C1 segment of cervical spinal cord (tissue), 14 donors: Measurements from ENCODE around the gene AMBP.

Experiments
- DNase-seq, 14 donors: peaks; one replicate each; lab custom pipeline; 2025; lab: John Stamatoyannopoulos, UW

The AMBP gene

DNA sequence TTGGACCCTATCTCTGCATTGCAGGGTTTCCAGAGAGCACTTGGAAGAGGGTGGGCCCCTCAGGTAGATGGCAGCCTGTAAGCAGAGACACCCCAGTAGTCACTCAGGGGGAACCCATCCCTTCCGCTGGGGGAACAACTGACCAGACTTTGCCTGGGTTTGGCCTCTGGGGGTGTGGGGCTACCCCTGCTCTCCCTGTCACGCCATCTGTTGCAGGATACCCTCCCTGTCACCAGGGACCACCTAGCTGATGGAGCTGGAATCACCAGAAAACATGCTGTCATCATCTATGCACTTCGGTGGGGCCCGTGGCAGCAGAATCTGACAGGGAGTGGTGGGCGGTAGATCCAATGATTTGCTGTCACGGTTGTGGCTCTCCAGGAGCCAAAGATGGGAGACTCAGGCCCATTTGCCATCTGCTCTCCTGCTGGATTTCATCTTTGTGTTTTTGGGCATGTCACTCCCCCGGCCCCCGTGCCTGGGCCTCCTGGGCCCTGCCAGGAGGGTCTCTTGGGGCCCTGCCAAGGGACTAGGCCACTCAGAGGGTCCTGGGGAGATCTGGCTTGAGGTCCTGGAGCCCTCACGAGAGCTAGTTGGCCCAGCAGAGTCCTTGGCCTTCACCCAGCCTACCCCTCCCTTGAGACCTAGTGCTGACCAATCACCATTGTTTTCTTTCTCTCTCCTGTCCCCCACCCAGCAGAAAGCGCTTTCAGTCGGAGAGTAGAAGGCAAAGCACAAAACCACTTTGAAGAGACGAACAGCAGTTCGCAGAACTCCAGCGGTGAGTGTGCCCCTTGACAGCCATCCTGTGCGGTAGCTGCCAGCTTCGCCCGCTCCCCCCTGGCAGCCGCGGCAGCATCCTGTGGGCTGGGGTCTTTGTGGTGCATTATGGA lies 45.9 kb downstream of the AMBP start:
- no peak for DNase-seq

DNA sequence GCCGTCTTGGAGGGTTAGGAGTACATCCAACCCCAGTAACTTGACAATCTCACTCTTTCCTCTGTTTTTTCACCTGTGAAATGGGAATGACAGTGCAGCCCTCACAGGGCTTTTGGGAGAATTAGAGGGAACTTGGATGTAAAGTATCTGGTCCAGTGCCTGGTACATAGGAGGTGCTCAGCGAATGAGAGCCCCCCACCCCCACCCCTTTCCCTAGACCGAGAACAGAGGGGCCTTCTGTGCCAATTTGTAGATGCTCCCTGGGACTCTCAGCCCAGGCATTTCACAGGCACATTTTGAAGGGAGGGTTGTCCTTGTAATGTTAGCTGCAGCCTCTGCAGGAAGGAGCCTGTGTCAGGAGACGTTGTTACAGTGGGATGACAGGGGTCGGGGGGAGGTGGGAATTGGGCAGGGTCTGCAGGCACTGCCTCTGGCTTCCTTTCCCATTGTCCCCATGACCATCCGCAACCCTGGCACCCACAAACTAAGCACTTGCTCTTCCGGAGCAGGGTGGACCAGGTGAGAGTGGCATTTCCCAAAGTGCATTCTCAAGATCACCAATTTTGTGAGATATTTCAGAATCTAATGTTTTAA lies 47.0 kb downstream of the AMBP start:
- no peak for DNase-seq

DNA sequence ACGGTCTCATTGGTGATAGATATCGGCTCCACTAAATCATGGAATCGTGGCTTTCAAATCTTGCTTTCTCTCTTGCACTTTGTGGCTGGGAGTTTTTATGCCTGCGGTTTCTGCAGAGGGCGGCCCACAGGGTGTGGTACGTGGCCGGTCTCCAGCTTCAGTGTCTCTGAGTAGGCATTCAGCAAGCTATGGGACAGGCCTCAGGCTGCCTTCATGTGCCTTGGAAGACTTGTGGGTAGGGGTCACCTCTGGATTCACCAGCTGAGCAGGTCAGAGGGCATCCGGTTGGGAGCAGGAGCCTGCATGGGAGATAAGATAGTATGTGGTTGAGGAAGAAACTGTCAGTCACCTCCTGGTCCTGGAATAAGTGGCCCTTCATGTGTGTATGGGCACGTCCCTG lies 47.7 kb downstream of the AMBP start:
- DNase-seq: no peak

DNA sequence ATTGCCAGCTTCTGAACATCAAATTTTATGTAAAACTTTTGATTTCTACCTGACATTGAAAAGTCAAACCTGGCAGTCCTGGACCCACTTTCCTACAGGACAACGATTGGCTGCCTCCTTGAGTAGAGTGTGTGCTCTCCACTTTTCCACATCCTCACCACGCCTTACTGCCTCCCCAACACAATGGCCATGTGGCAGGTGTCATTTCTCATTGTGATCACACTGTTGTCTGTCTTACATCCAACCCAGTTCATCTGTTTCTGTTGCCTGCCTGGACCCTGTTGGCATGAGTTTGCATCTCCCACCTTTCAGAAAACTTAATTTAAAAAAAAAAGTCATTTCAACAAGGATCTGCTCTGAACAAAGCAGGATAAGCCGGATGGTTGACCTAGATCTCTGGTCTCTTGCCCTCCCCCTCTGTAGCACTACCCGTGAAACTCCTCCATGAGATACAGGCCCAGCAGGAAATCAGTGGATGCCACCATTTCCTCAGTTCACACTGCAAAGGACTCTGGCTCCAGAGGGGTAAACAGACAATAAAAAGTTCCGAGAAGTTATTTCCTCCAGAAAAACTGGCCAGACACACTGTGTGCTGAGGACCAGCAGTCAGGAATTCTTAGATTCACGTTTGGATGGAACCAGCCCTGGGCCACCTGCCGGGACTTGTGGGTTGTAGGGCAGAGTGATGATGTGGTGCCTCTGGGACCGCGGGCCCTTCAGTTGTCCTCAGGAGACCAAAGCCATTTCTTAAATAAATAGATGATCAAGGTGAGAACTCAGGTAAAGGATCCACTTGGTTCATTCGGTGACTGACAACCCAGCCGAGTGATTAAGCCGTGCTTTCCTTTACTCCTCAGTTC lies 48.6 kb downstream of the AMBP start:
- DNase-seq: no peak

DNA sequence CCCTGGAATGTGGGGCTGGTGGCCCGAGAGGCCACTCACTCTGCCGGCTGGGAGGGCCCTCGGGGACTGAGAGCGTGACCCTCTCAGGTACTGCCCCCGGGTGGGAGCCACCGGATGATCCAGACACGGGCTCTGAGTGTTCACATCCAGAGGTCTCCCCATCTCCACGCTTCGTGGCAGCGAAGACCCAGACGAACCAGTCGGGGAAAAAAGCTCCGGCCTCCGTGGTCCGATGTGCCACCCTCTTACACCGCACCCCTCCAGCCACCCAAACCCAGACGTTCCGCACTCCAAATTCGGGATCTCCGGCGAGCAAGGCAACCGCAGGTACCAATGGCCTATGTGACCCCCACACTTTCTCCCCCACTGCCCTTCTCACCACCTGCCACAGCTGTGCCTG lies 49.5 kb downstream of the AMBP start:
- no peak for DNase-seq

DNA sequence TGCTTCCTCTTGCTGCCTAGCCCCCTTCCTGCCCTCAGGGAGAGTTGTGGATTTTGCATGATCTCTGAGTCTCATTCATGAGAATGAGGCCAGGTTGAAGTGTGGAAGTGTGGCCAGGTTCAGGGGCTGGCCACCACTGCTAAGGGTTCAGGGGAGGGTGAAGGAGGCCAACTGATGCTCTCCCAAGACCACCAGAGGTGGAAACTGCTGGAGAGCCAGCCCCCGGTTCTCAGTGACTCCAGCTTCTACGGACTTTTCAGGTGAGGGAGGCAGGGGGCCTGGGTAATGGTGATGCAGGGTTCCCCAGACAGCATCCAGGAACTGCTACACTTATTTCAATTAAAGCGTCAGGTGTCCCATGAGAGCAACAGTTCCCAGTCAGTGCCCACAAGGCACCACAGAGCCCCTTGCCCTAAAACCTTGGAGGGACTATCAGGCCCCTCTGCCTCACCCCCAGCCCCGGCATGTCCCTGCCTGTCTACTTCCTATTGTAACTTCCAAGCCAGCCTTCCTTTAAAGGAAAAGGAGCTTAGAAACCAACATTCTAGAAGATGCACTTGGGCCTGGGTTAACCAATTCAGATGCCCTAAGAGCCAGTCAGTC lies 50.1 kb downstream of the AMBP start:
- DNase-seq: no peak

DNA sequence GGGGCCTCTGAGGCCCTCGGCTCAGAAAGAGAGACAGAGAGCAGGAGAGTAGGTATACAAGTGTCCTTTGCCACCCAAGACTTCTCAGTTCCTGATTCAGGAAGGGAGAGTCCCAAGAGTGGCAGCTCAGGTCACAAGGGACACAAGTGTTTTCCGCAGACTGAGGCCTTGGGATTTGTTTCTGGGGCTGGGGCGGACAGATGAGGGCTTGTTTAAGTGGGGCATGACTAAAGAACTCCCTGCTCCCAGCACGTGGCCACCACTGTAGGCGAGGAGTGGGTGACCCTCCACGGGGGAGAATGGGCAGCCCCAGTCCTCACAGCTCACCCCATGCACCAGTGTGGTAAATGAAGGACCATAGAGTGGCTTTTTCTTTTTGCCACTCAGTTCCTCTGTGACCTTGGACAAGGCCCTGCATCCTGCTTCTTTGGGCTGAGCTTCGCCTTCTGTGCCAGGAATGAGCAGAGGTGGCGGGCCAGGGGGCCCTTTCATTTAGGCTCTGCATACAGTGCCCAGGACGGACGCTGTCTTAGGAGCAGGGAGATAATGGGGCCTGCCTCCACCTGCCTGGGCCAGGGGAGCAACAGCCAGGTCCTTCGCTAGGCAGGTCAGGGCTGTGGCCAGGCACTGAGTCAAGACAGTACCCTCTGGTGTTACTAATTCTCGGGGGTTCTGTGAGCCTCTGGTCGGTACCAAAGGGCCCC lies 50.8 kb downstream of the AMBP start:
- DNase-seq: no peak

DNA sequence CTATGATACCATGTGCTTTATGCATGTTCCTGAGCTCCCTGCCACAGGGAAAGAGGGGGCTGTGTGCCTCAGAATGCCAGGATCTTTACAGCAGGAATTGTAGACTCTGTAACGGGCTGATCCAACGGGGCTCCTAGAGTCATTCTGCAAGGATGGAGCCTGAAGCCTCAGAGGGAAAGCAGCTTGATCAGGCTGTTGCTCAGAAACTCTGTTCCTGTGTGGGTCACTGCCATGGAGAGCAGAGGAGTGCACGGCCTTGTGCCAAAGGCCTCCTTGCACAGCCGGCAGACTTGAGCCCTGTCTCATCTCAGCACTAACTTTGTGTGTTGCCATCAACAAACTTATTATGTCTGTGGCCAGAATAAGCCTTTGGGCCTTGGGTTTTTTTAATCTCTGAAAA lies 51.8 kb downstream of the AMBP start:
- no peak for DNase-seq

DNA sequence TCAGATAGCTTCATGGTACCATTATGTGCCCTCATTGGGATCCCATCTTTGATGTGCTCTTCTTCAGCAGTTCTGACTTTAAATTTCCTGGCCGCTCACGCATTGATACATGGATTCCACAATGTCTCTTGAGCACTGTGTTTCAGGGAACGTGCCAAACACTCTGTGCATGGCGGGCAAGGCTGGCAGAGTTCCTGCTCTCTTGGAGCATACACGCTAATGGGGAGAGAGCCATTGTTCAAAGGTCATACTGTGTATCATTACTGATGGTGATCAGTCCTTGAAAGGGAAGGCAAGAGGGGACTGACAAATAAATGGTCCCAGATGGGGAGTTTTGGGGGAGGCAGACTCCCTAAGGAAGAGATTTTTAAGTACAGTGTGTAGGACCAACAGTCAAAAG lies 52.3 kb downstream of the AMBP start:
- no peak for DNase-seq

DNA sequence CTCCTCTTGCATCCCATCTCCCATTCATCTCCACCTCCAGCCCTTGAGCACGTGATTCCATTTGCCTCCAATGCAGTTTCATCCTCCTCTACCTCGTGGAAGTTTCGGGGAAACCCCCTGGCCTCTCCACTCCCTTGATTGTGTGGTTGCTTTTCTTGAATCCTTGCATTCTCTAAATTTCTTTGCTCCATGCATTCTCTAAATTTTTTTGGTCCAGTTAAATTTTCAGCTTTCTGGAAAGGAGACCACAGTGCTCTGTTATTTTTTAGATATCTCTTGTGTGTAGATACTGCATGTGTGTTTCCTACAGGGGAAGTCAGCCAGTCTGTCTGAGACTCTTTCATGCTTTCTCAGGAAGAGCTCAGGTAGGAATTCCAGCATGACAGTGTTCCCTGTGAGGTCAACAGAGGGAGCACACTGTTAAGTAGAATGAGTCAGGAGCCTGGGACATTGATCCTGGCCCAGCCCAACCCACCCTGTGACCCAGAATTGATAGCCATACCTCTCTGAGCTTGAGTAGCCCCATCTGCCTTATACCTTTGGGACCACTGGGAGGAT lies 52.8 kb downstream of the AMBP start:
- no peak for DNase-seq

DNA sequence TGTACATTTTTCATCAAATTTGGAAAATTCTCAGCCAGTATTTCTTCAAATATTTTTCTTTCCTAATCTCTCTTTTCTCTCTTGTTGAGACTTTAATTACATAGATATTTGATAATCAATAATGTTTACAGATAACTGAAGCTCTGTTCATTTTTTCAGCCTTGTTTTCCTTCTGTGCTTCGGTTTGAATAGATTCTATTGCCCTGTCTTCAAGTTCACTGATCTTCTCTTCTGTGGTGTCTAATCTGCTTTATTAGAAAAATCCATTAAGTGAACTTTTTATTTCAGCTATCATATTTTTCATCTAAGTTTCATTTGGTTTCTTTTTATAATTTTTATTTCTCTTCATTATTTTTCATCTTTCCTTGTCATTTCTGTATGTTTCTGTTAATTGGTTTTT lies 54.1 kb downstream of the AMBP start:
- DNase-seq: no peak

DNA sequence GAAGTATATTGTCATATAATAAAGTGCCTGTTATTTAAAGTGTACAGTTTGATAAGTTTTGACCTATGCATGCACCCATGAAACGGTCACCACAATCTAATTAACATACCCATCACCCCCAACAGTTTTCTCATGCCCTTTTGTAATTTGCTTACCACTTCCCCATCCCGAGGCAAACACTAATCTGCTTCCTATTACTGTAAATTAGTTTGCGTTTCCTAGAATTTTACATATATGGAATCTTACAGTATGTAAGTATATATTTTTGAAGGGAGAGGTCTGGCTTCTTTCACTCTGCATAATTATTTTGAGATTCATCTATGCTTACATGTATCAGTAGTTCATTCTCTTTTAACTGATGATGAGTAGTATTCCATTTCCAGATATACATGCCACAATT lies 56.5 kb downstream of the AMBP start:
- DNase-seq: no peak

DNA sequence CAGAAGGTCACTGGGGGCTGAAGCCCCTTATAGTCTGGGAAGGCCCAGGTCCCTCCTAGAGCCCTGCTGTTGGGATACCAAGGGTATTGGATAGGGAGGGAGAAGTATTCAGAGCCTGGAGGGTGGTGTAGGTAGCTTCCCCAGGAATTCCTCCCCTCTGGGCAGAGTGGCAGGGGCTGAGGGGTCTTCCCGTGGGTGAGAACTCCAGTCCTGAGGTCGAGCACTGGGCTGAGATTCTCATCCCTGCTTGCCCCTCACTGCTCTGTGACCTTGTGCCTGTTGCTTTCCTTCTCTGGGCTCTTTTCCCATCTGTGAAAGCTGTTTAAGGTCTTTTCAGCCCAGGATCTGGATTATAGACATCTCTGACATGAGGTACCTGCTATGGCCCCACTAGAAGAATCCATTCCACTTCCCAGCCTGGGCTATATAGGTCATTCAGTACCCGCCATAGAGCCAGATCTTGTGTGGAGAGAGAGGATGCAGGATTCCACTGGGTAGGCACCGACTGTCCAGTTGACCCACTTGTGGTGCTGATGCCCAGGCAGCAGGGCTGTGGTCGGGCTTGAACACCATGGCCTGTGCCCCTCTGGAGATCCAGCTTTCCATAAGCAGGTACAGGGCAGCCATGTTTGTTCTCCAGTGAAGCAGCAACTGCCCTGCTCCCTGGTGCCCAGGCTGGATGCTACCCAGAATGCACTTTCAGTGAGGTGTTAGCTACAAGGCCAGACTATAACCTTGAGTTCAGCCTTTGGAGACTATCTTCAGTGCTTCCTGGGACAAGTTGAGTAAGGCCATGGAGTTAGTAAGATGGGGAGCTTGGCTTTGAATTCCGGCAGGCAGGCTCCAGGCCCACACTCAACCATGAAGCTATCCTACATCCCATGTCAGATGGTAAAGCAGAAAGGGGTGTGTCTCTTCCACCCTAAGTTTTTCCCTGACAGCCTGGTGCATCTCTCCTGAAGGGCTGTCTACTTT lies 60.1 kb downstream of the AMBP start:
- no peak for DNase-seq

DNA sequence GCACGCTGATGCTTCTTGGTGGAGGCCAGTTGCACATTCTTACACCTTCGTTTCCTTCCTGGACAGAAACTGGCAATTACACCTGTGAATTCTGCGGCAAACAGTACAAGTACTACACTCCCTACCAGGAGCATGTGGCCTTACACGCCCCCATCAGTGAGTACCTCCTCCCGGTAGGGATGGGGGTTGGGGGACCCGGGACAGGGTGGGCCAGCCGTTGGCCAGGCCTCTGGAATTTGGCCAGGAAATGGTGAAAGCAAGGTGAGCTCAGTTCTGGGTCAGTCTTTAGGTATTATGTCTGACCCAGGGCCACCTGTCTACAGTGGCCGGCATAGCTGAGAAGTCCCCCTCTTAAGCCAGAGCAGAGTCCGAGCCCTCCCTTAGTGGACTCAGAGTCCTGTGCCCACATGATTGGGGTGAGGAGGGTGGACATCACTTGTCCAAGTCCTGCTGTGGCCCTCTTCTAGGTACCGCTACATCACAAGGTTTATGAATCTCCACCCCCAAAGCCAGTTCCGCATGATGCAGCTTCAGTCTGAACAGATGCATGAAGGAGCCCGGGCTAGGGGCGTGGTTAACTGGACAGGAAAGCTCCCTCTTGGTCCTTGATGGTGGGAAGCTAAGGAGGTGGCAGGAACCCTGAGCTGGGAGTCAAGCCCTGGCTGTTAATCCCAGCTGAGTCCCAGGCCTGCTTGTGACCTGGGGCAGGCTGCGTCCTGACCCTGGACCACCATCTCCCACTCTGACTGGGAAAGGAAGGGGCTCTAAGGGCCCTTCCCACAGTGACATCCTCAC lies 61.3 kb downstream of the AMBP start:
- DNase-seq: no peak

DNA sequence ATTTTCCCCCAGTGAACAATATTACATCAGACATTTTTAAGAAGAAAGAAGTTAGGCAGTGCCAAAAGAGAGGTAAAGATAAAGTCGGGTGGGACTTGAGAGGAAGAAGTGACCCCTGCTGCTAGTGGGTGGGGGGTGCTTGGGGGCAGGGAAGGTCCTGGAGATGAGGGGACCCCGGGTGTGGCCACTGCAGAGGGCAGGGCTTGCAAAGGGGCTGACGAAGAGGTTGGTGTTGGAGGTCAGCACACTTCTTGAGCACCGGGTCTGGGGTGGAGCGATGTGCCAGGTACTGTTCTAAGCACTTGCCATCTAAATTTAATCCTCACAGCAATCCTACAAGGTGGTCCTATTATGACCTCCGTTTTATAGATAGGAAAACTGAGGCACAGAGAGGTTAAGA lies 62.0 kb downstream of the AMBP start:
- no peak for DNase-seq

DNA sequence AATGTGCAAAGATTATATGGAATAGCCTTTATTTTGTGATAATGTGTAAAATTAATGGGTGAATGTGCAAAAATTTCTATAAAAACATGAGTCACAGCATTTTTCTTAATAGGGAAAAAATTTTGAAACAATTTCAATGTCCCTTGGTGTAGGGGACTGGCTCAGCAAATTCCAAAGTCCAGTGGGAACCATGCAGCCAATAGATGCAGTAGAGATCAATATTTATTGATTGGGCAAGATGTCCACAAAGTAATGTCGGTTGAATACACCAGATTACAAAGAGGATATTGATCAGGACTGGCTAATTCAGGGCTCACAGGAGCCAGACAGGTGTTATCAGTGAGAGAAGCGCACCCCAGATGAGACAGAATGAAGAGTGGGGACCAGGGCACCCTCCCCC lies 62.5 kb downstream of the AMBP start:
- no peak for DNase-seq

DNA sequence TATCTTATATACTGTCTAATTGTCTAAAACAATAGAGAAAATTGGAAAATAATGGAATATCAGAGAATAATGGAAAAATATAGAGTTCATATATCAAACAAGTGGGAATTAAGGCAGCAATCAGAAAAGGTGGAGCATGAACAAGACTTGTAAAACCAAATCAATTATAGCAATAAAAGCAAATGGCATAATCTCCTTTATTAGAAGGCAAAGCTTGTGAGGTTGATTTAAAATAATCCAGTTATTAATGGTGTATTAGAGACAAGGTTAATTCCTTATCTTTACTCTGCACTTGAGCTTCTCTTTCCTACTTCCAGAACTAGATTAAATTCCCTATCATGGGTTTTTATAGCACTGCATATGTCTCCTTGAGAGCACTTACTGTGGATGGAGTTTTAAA lies 64.1 kb downstream of the AMBP start:
- DNase-seq: no peak

DNA sequence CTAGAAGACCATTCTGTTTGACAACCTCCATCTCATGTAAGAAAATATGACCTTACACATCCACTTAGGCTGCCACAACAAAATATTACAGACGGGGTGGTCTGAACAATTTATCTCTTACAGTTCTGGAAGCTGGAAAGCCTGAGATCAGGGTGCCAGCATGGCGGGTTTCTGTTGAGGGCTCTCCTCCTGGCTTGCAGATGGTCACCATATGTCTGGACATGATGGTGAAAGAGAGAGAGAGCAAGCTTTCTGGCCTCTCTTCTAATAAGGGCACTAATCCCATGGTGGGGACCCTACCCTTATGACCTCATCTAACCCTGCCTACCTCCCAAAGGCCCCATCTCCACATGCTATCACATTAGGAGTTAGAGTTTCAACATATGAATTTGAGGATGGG lies 66.0 kb downstream of the AMBP start:
- DNase-seq: no peak

DNA sequence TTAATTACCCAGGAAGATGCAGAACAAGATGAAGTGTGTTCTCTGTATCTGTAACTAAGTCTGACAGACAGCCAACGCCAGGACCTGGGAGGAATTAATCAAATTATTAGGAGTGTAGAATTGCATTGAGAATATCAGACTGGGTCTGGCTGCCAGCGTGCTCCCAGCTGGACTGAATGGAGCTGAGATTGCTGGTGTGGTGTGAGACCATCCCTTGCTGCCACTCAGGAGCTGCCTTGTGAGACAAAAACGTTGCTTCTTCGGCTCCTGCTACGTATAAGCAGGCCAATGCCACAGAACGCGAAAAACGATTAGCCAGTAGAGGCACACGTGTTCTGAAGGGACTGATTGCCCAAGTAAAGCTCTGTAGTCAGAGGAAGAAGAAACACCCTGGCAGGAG lies 66.8 kb downstream of the AMBP start:
- DNase-seq: no peak
